Nephron (organoid): ENCODE data around the gene SLIRP.

Experiments
- H3K27ac Mint-ChIP-seq, 3 experiments: 2 replicates each; pipeline ENCODE4 v1.8.0; 2020; ENCODE audit warnings: mixed read lengths in 3 of 3, mild to moderate bottlenecking in 2 of 3, moderate library complexity in 1 of 3
- H3K27me3 Mint-ChIP-seq: 2 replicates; pipeline ENCODE4 v1.8.0; 2021; ENCODE audit warnings: low read depth, mild to moderate bottlenecking, moderate library complexity, mixed read lengths
- H3K36me3 Mint-ChIP-seq: 2 replicates; pipeline ENCODE4 v1.8.0; 2020; ENCODE audit warnings: low read depth, mixed read lengths
- H3K4me1 Mint-ChIP-seq: 2 replicates; pipeline ENCODE4 v1.8.0; 2020; ENCODE audit warnings: mixed read lengths
- H3K4me3 Mint-ChIP-seq, 3 experiments: 2 replicates each; pipeline ENCODE4 v1.8.0; 2020; ENCODE audit warnings: mild to moderate bottlenecking in 3 of 3, mixed read lengths in 3 of 3, moderate library complexity in 2 of 3
- H3K9me3 Mint-ChIP-seq: 2 replicates; pipeline ENCODE4 v1.8.0; 2020; ENCODE audit warnings: mixed read lengths
- CTCF ChIP-seq, 3 experiments: fragments of 200-600 bp; sonication (generic); IDR thresholded peaks; one replicate each; pipeline ENCODE4 v1.5.0; 2021; ENCODE audit warnings: antibody characterized with exemption in 3 of 3; ENCODE audit not compliant: unreplicated experiment in 3 of 3

The SLIRP gene

GRCh38 chr14:77673193-77673592, 34.7 kb upstream of the SLIRP start:
- no peak overlapping the region for H3K4me3 Mint-ChIP-seq

GRCh38 chr14:77674931-77675330, 33.0 kb upstream of the SLIRP start:
- no peaks in the 10 kb centered on the region for H3K4me1 Mint-ChIP-seq
- H3K27me3 Mint-ChIP-seq, result no peaks in the 10 kb centered on the region
- H3K27ac Mint-ChIP-seq, result no peak overlapping the region
- H3K4me3 Mint-ChIP-seq, result no peak overlapping the region
- peaks cover 60% of the 10 kb centered on the region for H3K36me3 Mint-ChIP-seq
- no peak for TF ChIP-seq CTCF (IDR thresholded peaks at IDR 0.05; ENCODE audit: unreplicated experiment in 3 of 3)
- H3K9me3 Mint-ChIP-seq, result no peaks in the 10 kb centered on the region

More at GRCh38 chr14:77673193-77673592, 34.7 kb upstream of the SLIRP start:
- Mint-ChIP-seq H3K36me3 (peaks cover 46% of the 10 kb centered on the region), H3K27ac (no peak overlapping the region), H3K4me1 (no peaks in the 10 kb centered on the region), H3K27me3 (no peaks in the 10 kb centered on the region), H3K9me3 (no peaks in the 10 kb centered on the region)
- no peak for TF ChIP-seq CTCF (IDR thresholded peaks at IDR 0.05; ENCODE audit: unreplicated experiment in 3 of 3)

GRCh38 chr14:77681196-77682157, 26.4 kb upstream of the SLIRP start:
- no peak overlapping the region for H3K4me3 Mint-ChIP-seq
- no peaks in the 10 kb centered on the region for H3K9me3 Mint-ChIP-seq
- no peak overlapping the region for H3K27ac Mint-ChIP-seq
- H3K36me3 Mint-ChIP-seq, result peaks cover 54% of the 10 kb centered on the region
- TF ChIP-seq CTCF (IDR thresholded peaks at IDR 0.05; ENCODE audit: unreplicated experiment in 3 of 3), result no peak
- H3K4me1 Mint-ChIP-seq, result no peaks in the 10 kb centered on the region
- H3K27me3 Mint-ChIP-seq, result no peaks in the 10 kb centered on the region

GRCh38 chr14:77682158-77682553, 25.7 kb upstream of the SLIRP start:
- Mint-ChIP-seq H3K9me3 (no peaks in the 10 kb centered on the region), H3K27ac (no peak overlapping the region), H3K4me1 (no peaks in the 10 kb centered on the region), H3K27me3 (no peaks in the 10 kb centered on the region), H3K4me3 (no peak overlapping the region), H3K36me3 (peaks cover 59% of the 10 kb centered on the region)
- no peak for TF ChIP-seq CTCF (IDR thresholded peaks at IDR 0.05; ENCODE audit: unreplicated experiment in 3 of 3)

- no peak overlapping the region for H3K27ac Mint-ChIP-seq
- H3K36me3 Mint-ChIP-seq, result peaks cover 66% of the 10 kb centered on the region
- no peaks in the 10 kb centered on the region for H3K27me3 Mint-ChIP-seq
- TF ChIP-seq CTCF (IDR thresholded peaks at IDR 0.05; ENCODE audit: unreplicated experiment in 3 of 3), result no peak
- H3K4me3 Mint-ChIP-seq, result no peak overlapping the region
- no peaks in the 10 kb centered on the region for H3K4me1 Mint-ChIP-seq
- H3K9me3 Mint-ChIP-seq, result no peaks in the 10 kb centered on the region
Observed at GRCh38 chr14:77691259-77691658, 16.6 kb upstream of the SLIRP start.

GRCh38 chr14:77707355-77707723, 564 bp upstream of the SLIRP start:
- H3K27ac Mint-ChIP-seq, result peak overlapping the region; percentile 69 to 84 (median 82)
- peaks cover 41% of the 10 kb centered on the region for H3K4me1 Mint-ChIP-seq
- peak in 2 of 3 experiments; percentile 19 to 27 for TF ChIP-seq CTCF (IDR thresholded peaks at IDR 0.05; ENCODE audit: unreplicated experiment in 3 of 3)
- H3K4me3 Mint-ChIP-seq, result peak overlapping the region; percentile 90 to 98 (median 95)
- H3K27me3 Mint-ChIP-seq, result no peaks in the 10 kb centered on the region
- no peaks in the 10 kb centered on the region for H3K9me3 Mint-ChIP-seq
- H3K36me3 Mint-ChIP-seq, result peaks cover 17% of the 10 kb centered on the region
